GM19099 (cell line): ENCODE data around the gene RUNX2.

Experiments
- POLR2A ChIP-seq: IDR thresholded peaks from 3 replicates; pipeline ENCODE4 v1.6.1; 2011; ENCODE audit warnings: low read depth; ENCODE audit not compliant: insufficient read length; ENCODE audit errors: extremely low read depth

The RUNX2 gene

GRCh38 chr6:45326698-45327417 lies 1.3 kb upstream of the RUNX2 start:
- no peak for TF ChIP-seq POLR2A

GRCh38 chr6:45328523-45328922 lies 393 bp downstream of the RUNX2 start:
- no peak for TF ChIP-seq POLR2A

- TF ChIP-seq POLR2A: no peak
Observed at GRCh38 chr6:45344900-45345299, 16.8 kb downstream of the RUNX2 start.

GRCh38 chr6:45350186-45350710 lies 22.1 kb downstream of the RUNX2 start:
- no peak for TF ChIP-seq POLR2A

- no peak for TF ChIP-seq POLR2A
Observed at GRCh38 chr6:45351076-45351475, 22.9 kb downstream of the RUNX2 start.

GRCh38 chr6:45351667-45352066 lies 23.5 kb downstream of the RUNX2 start:
- TF ChIP-seq POLR2A: no peak

GRCh38 chr6:45353654-45354053 lies 25.5 kb downstream of the RUNX2 start:
- no peak for TF ChIP-seq POLR2A

- no peak for TF ChIP-seq POLR2A
Observed at GRCh38 chr6:45364466-45364865, 36.3 kb downstream of the RUNX2 start.

GRCh38 chr6:45365036-45365435 lies 36.9 kb downstream of the RUNX2 start:
- no peak for TF ChIP-seq POLR2A

- no peak for TF ChIP-seq POLR2A
Observed at GRCh38 chr6:45366534-45366933, 38.4 kb downstream of the RUNX2 start.

GRCh38 chr6:45367999-45368398 lies 39.9 kb downstream of the RUNX2 start:
- no peak for TF ChIP-seq POLR2A

GRCh38 chr6:45369870-45370269 lies 41.7 kb downstream of the RUNX2 start:
- TF ChIP-seq POLR2A: no peak

- TF ChIP-seq POLR2A: no peak
Observed at GRCh38 chr6:45371924-45372573, 43.9 kb downstream of the RUNX2 start.

GRCh38 chr6:45375449-45375848 lies 47.3 kb downstream of the RUNX2 start:
- no peak for TF ChIP-seq POLR2A

GRCh38 chr6:45376310-45377042 lies 48.3 kb downstream of the RUNX2 start:
- no peak for TF ChIP-seq POLR2A
